ENCODE data around the gene PAK4. TPM values are rescaled to one million over a fixed set of nuclear protein-coding genes. Genes with fewer than 3 reads are reported as not detected.

PAK4 gene
- total and polyA plus RNA-seq, 2 donors from 2014 or later, result 52.5 to 55.6 TPM

DNA sequence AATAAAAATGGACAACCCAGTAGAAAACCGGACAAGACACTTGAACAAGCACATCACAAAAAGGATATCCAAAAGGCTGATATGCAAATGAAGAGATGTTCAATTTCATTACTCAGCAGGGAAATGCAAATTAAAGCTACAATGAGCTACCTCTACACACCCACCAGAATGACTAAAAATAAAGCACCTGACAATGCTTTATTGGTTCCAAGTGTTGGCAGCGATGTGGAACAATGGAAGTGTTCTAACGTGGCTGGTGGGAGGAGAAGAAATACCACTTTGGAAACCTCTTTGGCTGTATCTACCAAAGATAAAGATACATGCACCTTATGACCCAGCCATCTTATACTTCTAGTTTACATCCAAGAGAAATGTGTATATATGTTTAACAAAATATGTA, 45.2 kb upstream of the PAK4 start:
- Histone ChIP-seq H3K36me3 (ENCODE audit: control insufficient read depth in 2 of 3, insufficient read depth in 3 of 3, low read length in 3 of 3) (no peaks in the 10 kb centered on the region), H3K27me3 (ENCODE audit: control insufficient read depth, insufficient read depth, low read length) (peaks cover 8% of the 10 kb centered on the region), H3K27ac (ENCODE audit: low read depth in 2 of 2, low read length in 2 of 2) (no peak overlapping the region), H3K9ac (ENCODE audit: low read length in 3 of 3) (no peak overlapping the region), H3K9me3 (ENCODE audit: control insufficient read depth in 2 of 3, insufficient read depth in 1 of 3, low read length in 3 of 3) (no peaks in the 10 kb centered on the region), H3K4me1 (ENCODE audit: control insufficient read depth in 2 of 3, insufficient read depth in 2 of 3, low read depth in 1 of 3, low read length in 3 of 3) (no peaks in the 10 kb centered on the region), H3K4me3 (ENCODE audit: low read length in 3 of 3) (no peak overlapping the region)
- TF ChIP-seq, protein P1, sequence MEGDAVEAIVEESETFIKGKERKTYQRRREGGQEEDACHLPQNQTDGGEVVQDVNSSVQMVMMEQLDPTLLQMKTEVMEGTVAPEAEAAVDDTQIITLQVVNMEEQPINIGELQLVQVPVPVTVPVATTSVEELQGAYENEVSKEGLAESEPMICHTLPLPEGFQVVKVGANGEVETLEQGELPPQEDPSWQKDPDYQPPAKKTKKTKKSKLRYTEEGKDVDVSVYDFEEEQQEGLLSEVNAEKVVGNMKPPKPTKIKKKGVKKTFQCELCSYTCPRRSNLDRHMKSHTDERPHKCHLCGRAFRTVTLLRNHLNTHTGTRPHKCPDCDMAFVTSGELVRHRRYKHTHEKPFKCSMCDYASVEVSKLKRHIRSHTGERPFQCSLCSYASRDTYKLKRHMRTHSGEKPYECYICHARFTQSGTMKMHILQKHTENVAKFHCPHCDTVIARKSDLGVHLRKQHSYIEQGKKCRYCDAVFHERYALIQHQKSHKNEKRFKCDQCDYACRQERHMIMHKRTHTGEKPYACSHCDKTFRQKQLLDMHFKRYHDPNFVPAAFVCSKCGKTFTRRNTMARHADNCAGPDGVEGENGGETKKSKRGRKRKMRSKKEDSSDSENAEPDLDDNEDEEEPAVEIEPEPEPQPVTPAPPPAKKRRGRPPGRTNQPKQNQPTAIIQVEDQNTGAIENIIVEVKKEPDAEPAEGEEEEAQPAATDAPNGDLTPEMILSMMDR (IDR thresholded peaks at IDR 0.05; ENCODE audit: borderline replicate concordance, extremely low read depth, insufficient read depth), result no peak
- DNase-seq, result no peak
- FAIRE-seq, result no peak
- intact Hi-C loops (cut with DNase I), result no loop called here

DNA sequence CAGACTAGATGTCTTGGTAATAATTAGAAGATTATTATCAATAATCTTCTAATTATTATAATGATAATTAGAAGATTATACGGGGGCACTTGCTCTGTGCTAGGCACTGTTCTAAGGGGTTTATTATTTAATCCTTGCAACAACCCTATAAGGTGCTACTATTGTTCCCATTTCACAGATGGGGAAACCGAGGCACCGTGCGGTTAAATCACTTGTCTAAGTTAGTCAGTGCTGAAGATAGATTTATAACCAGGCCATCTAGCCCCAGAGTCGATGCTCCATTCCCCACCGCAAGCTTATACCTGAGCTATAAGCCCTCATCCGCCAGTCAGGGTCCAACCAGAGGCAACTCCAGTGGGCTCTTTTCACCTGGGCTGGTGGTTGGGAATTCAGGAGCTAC, 43.4 kb upstream of the PAK4 start:
- Histone ChIP-seq H3K4me3 (ENCODE audit: low read length in 3 of 3) (no peak overlapping the region), H3K36me3 (ENCODE audit: control insufficient read depth in 2 of 3, insufficient read depth in 3 of 3, low read length in 3 of 3) (no peaks in the 10 kb centered on the region), H3K27ac (ENCODE audit: low read depth in 2 of 2, low read length in 2 of 2) (no peak overlapping the region), H3K4me1 (ENCODE audit: control insufficient read depth in 2 of 3, insufficient read depth in 2 of 3, low read depth in 1 of 3, low read length in 3 of 3) (no peaks in the 10 kb centered on the region), H3K9ac (ENCODE audit: low read length in 3 of 3) (no peak overlapping the region), H3K9me3 (ENCODE audit: control insufficient read depth in 2 of 3, insufficient read depth in 1 of 3, low read length in 3 of 3) (no peaks in the 10 kb centered on the region), H3K27me3 (ENCODE audit: control insufficient read depth, insufficient read depth, low read length) (peaks cover 8% of the 10 kb centered on the region)
- intact Hi-C loops (cut with DNase I), result no loop called here
- FAIRE-seq (no peak), DNase-seq (no peak)
- TF ChIP-seq, protein P1 (IDR thresholded peaks at IDR 0.05; ENCODE audit: borderline replicate concordance, extremely low read depth, insufficient read depth), result no peak

DNA sequence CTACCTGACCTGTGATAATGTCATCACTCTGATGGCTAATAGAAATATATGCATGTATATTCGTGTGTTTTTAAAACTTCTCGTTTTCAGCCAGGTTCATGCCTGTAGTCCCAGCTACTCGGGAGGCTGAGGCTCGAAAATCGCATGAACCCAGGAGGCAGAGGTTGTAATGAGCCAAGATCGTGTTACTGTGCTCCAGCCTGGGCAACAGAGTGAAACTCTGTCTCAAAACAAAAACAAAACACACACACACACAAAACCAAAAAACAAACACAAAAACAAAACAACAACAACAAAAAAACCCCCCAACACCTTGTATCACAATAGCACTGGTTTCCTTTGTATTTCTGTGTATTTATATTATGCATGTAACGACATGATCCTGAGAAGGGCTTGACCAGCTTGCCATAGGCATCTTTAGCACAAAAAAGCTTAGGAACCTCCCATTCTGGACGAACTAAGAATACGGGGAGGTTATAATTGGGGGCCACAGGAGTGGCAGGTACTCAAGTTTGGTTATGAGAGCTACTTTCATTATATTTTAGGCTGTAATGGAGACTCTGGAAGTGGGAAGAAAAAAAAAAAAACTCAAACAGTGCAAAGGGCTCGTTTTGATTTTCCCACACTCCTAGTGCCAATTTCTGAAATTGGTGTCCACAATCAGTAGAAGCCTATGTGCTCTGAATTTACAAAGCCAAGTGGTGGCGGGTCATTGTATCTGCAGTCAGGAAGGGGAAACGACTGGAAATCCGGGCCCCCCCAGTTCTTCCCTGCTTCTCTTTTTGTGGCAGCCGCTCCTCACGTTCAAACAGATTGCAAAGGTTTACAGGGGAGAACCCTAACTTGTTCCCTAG, 42.6 kb upstream of the PAK4 start:
- H3K27me3 ChIP-seq (ENCODE audit: control insufficient read depth, insufficient read depth, low read length), result peaks cover 8% of the 10 kb centered on the region
- no peak for FAIRE-seq

More for the DNA sequence above, 42.6 kb upstream of the PAK4 start:
- TF ChIP-seq, protein P1 (IDR thresholded peaks at IDR 0.05; ENCODE audit: borderline replicate concordance, extremely low read depth, insufficient read depth), result no peak
- Histone ChIP-seq H3K4me1 (ENCODE audit: control insufficient read depth in 2 of 3, insufficient read depth in 2 of 3, low read depth in 1 of 3, low read length in 3 of 3) (no peaks in the 10 kb centered on the region), H3K36me3 (ENCODE audit: control insufficient read depth in 2 of 3, insufficient read depth in 3 of 3, low read length in 3 of 3) (no peaks in the 10 kb centered on the region), H3K27ac (ENCODE audit: low read depth in 2 of 2, low read length in 2 of 2) (no peak overlapping the region), H3K9me3 (ENCODE audit: control insufficient read depth in 2 of 3, insufficient read depth in 1 of 3, low read length in 3 of 3) (no peaks in the 10 kb centered on the region), H3K9ac (ENCODE audit: low read length in 3 of 3) (no peak overlapping the region), H3K4me3 (ENCODE audit: low read length in 3 of 3) (no peak overlapping the region)
- DNase-seq, result no peak
- intact Hi-C loops (cut with DNase I), result no loop called here
